H1 (cell line): ENCODE measurements around the gene HPD. TPM values are rescaled to one million over a fixed set of nuclear protein-coding genes. Genes with fewer than 3 reads are reported as not detected.

Experiments
- ATF2 ChIP-seq: IDR thresholded peaks from 2 replicates; pipeline ENCODE4 v1.6.1; 2012; ENCODE audit warnings: low read length, inconsistent platforms
- BACH1 ChIP-seq: IDR thresholded peaks from 2 replicates; pipeline ENCODE4 v1.6.1; 2012; ENCODE audit warnings: low read length, improper control_type of control experiment
- CBX8 ChIP-seq: fragments of 300-800, 300-1000 bp; sonication (generic); IDR thresholded peaks from 2 replicates; pipeline ENCODE4 v1.7.1; 2016; ENCODE audit warnings: low read depth, low read length, borderline replicate concordance
- FOSL1 ChIP-seq: IDR thresholded peaks from 2 replicates; pipeline ENCODE4 v1.6.1; 2011; ENCODE audit warnings: mild to moderate bottlenecking, low read depth, low read length, moderate library complexity; ENCODE audit not compliant: insufficient read depth
- KDM4A ChIP-seq: IDR thresholded peaks from one replicate; pipeline ENCODE4 v1.7.1; 2012; ENCODE audit warnings: low read depth, mild to moderate bottlenecking, moderate library complexity, low read length, inconsistent platforms; ENCODE audit not compliant: severe bottlenecking
- MAFK ChIP-seq: IDR thresholded peaks from 2 replicates; pipeline ENCODE4 v1.6.1; 2012; ENCODE audit warnings: low read depth, mild to moderate bottlenecking, improper control_type of control experiment, low read length
- POLR2A ChIP-seq, 2 experiments: IDR thresholded peaks; 1 replicate in 1 of 2; 2 replicates in 1 of 2; pipeline ENCODE4 v1.6.1; 2011; ENCODE audit warnings: low read depth in 2 of 2, low read length in 2 of 2, mild to moderate bottlenecking in 2 of 2; ENCODE audit errors: control extremely low read depth in 1 of 2
- RAD21 ChIP-seq, 2 experiments: IDR thresholded peaks in 1 of 2; conservative IDR thresholded peaks in 1 of 2; 2 replicates each; pipeline ENCODE4 v1.6.1; 2011; ENCODE audit warnings: low read depth in 2 of 2, low read length in 2 of 2, improper control_type of control experiment in 1 of 2, inconsistent platforms in 1 of 2, mild to moderate bottlenecking in 1 of 2, moderate library complexity in 1 of 2
- RNF2 ChIP-seq: fragments of 200-900, 300-1000 bp; sonication (generic); IDR thresholded peaks from 2 replicates; pipeline ENCODE4 v1.7.1; 2016; ENCODE audit warnings: borderline replicate concordance, low read depth, mild to moderate bottlenecking, antibody characterized with exemption, low read length; ENCODE audit not compliant: poor library complexity, severe bottlenecking; ENCODE audit errors: missing control alignments
- RXRA ChIP-seq: IDR thresholded peaks from 2 replicates; pipeline ENCODE4 v1.6.1; 2011; ENCODE audit warnings: low read depth, mild to moderate bottlenecking, low read length, moderate library complexity; ENCODE audit not compliant: insufficient read depth
- YY1 ChIP-seq: IDR thresholded peaks from 2 replicates; pipeline ENCODE4 v1.6.1; 2011; ENCODE audit warnings: low read depth, mild to moderate bottlenecking, low read length
- polyA plus RNA-seq, 7 experiments: library from polyadenylated mRNA; depleted of rRNA in 3 of 7; stranded (reverse) in 5 of 7; unstranded in 2 of 7; fragments of >200 nt in 5 of 7; fragments of 200-250 nt in 2 of 7; gene quantifications; 1 replicate in 5 of 7; 2 replicates in 1 of 7; 4 replicates in 1 of 7; pipeline versions ENCODE4 v1.2.1 to v1.2.3, GENCODE V29; 2011 to 2013; ENCODE audit warnings: missing spikeins in 2 of 7, mixed read lengths in 2 of 7
- total RNA-seq: library from RNA; stranded (reverse); fragmentation: NEBNext Ultra II Directional; extraction: Animal tissue kit (Norgen Biotek cat#: 25700); gene quantifications from 2 replicates; pipeline ENCODE4 v1.2.1, GENCODE V29; 2021

The HPD gene
- total and polyA plus RNA-seq, 2 of the 8 experiments (the other 6 are each of a cell fraction or from before 2014, with no cell fraction given) = 0.48 to 0.56 TPM

- TF ChIP-seq FOSL1 (no peak), CBX8 (no peak), POLR2A (IDR thresholded peaks at IDR 0.05; ENCODE audit: control extremely low read depth in 1 of 2, low read depth in 2 of 2, low read length in 2 of 2) (no peak), RXRA (no peak), YY1 (no peak), BACH1 (no peak), KDM4A (no peak), ATF2 (no peak), MAFK (no peak), RAD21 (IDR thresholded peaks at IDR 0.05 in 1 of 2, conservative IDR thresholded peaks at IDR 0.05 in 1 of 2; ENCODE audit: low read depth in 2 of 2, low read length in 2 of 2) (no peak), RNF2 (no peak)
Observed at GRCh38 chr12:121822393-121823100, 36.1 kb downstream of the HPD start (continued).
